VCaP (cell line): ENCODE measurements around the gene ALPL.

Source experiments
- H3K27ac ChIP-seq: fragments of 450-650 bp; 2 replicates; pipeline ENCODE4 v1.5.1; 2017
- CTCF ChIP-seq: fragments of 450-650 bp; conservative IDR thresholded peaks from 2 replicates; pipeline ENCODE4 v1.5.1; 2017; ENCODE audit warnings: mild to moderate bottlenecking, moderate library complexity

Gene ALPL

GRCh38 chr1:21577324-21577723 lies 68.1 kb downstream of the ALPL start:
- TF ChIP-seq CTCF = no peak

DNA sequence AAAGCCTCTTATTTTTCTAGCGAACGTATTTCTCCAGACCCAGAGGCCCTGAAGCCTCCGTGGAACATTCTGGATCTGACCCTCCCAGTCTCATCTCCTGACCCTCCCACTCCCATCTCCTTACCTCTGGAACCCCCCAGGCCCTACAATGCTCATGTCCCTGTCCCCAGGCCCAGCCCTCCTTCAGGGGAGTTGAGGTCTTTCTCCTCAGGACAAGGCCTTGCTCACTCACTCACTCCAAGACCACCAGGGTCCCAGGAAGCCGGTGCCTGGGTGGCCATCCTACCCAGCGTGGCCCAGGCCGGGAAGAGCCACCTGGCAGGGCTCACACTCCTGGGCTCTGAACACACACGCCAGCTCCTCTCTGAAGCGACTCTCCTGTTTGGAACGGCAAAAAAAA lies 68.7 kb downstream of the ALPL start:
- no peak for TF ChIP-seq CTCF
- no peak overlapping the region for H3K27ac ChIP-seq

More at GRCh38 chr1:21577324-21577723, 68.1 kb downstream of the ALPL start:
- no peak overlapping the region for H3K27ac ChIP-seq

DNA sequence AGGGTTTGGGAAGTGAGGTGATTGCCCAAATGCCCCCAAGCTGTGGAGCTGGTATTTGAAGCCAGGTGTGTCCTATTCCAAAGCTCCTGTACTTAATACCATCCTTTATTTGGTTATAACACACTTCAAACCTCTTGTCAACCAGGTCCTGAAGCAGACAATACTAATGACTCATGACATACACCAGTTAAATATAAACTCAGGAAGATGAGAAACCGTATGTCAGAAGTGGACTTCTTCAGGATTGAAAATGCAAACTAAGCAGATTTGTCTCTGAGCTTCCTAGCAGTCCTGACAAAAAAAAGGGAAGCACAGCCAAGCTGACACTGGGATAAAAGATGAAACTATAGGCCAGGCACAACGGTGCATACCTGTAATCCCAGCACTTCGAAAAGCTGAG lies 70.6 kb downstream of the ALPL start:
- no peak overlapping the region for H3K27ac ChIP-seq
- TF ChIP-seq CTCF = no peak

- H3K27ac ChIP-seq = no peak overlapping the region
- TF ChIP-seq CTCF = no peak
These were observed 74.9 kb downstream of the ALPL start for GRCh38 chr1:21584096-21584495.

DNA sequence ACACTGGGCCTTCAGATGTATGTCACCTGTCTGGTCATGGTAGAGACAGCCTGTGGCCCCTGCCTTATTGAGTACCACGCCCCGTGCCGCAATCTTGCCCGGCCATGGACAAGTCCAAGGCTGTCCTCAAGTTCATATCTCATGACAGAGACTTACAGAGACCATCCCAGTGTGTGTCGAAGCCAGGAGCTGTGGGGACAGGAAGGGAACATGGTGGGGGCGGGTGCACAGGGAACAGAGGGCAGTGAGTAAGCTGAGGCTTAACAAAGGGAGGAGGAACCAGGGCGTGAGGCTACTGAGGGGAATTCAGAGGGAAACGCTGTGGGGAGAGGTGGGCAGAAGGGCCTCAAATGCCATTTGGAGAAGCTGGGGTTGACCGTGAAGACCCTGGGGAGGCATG lies 75.8 kb downstream of the ALPL start:
- no peak overlapping the region for H3K27ac ChIP-seq
- no peak for TF ChIP-seq CTCF

- TF ChIP-seq CTCF = no peak
- H3K27ac ChIP-seq = no peak overlapping the region
These were observed 77.0 kb downstream of the ALPL start for GRCh38 chr1:21586222-21586621.

DNA sequence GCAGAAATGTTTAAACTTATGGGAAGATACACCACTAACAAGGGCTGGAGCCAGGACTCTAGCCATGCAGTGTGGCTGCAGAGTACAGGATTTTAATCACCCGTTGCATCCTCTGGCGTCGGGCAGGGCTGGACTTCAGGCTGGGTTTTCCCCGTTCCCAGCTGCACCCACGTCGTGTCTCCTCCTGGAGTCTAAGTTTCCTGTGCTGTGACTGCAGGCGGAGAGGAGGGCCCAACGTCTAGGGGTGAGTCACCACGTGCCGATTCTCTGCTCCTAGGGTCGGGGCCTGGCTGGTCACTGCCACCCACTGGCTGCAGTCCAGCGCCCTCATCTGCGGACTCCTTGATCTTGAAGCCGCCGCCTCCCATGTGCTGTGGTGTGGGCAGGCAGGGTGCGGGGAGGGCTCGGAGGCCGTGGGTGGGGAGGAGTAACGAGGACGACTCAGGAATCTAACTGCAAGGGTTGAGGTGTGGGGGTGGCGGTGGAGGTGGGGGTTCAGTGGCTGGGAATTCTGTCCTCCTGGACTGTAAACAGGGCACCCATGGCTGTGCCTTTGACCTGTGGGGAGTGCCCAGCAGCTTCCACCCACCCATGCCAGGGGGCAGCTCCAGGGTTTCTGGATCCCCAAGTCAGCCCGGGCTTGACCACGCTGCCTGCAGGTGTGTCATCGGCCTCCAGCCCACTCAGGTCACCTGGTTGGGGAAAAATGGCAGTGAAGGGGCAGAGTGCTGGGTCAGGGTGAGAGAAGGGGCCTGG lies 77.8 kb downstream of the ALPL start:
- no peak overlapping the region for H3K27ac ChIP-seq

More for the DNA sequence above, 77.8 kb downstream of the ALPL start:
- no peak for TF ChIP-seq CTCF
